Measurements from ENCODE around the gene ZNF407.

Gene ZNF407

GRCh38 chr18:74926051-74926450, 328.4 kb downstream of the ZNF407 start:
- no peaks in the 10 kb centered on the region for H3K27me3 ChIP-seq
- no peaks in the 10 kb centered on the region for H3K9me3 ChIP-seq (replicated peaks in 1 of 11)
- no peak overlapping the region for H3K4me3 ChIP-seq
- peaks cover 6 to 85% (median 15%) of the 10 kb centered on the region in 11 experiments; a peak in 19 of 22 replicates for H3K36me3 ChIP-seq
- TF ChIP-seq Cebpa-rat (IDR thresholded peaks at IDR 0.05): no peak
- H3K9ac ChIP-seq: no peak overlapping the region
- H3K4me2 ChIP-seq: no peak overlapping the region
- H4K20me1 ChIP-seq: no peaks in the 10 kb centered on the region
- H3K4me1 ChIP-seq: no peaks in the 10 kb centered on the region
- no peak overlapping the region for H3K27ac ChIP-seq

GRCh38 chr18:74928194-74928968, 330.7 kb downstream of the ZNF407 start:
- Histone ChIP-seq H3K27me3 (no peaks in the 10 kb centered on the region), H3K9ac (no peak overlapping the region), H3K27ac (no peak overlapping the region), H4K20me1 (no peaks in the 10 kb centered on the region), H3K9me3 (replicated peaks in 1 of 11) (no peaks in the 10 kb centered on the region), H3K4me2 (no peak overlapping the region), H3K4me1 (no peaks in the 10 kb centered on the region), H3K36me3 (peaks cover 0 to 85% (median 16%) of the 10 kb centered on the region in 11 experiments; a peak in 12 of 22 replicates), H3K4me3 (no peak overlapping the region)
- no peak for TF ChIP-seq Cebpa-rat (IDR thresholded peaks at IDR 0.05)

GRCh38 chr18:74929110-74929509, 331.4 kb downstream of the ZNF407 start:
- H3K27ac ChIP-seq: no peak overlapping the region
- TF ChIP-seq Cebpa-rat (IDR thresholded peaks at IDR 0.05): no peak
- no peak overlapping the region for H3K4me3 ChIP-seq

GRCh38 chr18:74930616-74931015, 332.9 kb downstream of the ZNF407 start:
- H3K4me2 ChIP-seq: no peak overlapping the region
- no peaks in the 10 kb centered on the region for H3K4me1 ChIP-seq
- peaks cover 0 to 80% (median 16%) of the 10 kb centered on the region in 11 experiments; a peak in 13 of 22 replicates for H3K36me3 ChIP-seq
- no peak overlapping the region for H3K4me3 ChIP-seq
- no peaks in the 10 kb centered on the region for H3K9me3 ChIP-seq (replicated peaks in 1 of 11)
- no peak for TF ChIP-seq Cebpa-rat (IDR thresholded peaks at IDR 0.05)
- no peaks in the 10 kb centered on the region for H3K27me3 ChIP-seq
- no peaks in the 10 kb centered on the region for H4K20me1 ChIP-seq
- H3K9ac ChIP-seq: no peak overlapping the region
- no peak overlapping the region for H3K27ac ChIP-seq

More at GRCh38 chr18:74929110-74929509, 331.4 kb downstream of the ZNF407 start:
- H3K36me3 ChIP-seq: peaks cover 0 to 88% (median 16%) of the 10 kb centered on the region in 11 experiments; a peak in 12 of 22 replicates
- H3K4me2 ChIP-seq: no peak overlapping the region
- no peaks in the 10 kb centered on the region for H3K4me1 ChIP-seq
- no peak overlapping the region for H3K9ac ChIP-seq
- no peaks in the 10 kb centered on the region for H4K20me1 ChIP-seq
- H3K27me3 ChIP-seq: no peaks in the 10 kb centered on the region
- no peaks in the 10 kb centered on the region for H3K9me3 ChIP-seq (replicated peaks in 1 of 11)

- Histone ChIP-seq H3K9ac (no peak overlapping the region), H4K20me1 (no peaks in the 10 kb centered on the region), H3K27ac (no peak overlapping the region), H3K36me3 (peaks cover 0 to 64% (median 16%) of the 10 kb centered on the region in 11 experiments; a peak in 13 of 22 replicates), H3K27me3 (no peaks in the 10 kb centered on the region), H3K4me3 (no peak overlapping the region), H3K4me1 (no peaks in the 10 kb centered on the region), H3K4me2 (no peak overlapping the region), H3K9me3 (replicated peaks in 1 of 11) (no peaks in the 10 kb centered on the region)
- no peak for TF ChIP-seq Cebpa-rat (IDR thresholded peaks at IDR 0.05)
These were observed 336.3 kb downstream of the ZNF407 start for GRCh38 chr18:74933930-74934329.

GRCh38 chr18:74935434-74935833, 337.8 kb downstream of the ZNF407 start:
- no peak overlapping the region for H3K4me2 ChIP-seq
- H3K27me3 ChIP-seq: no peaks in the 10 kb centered on the region
- H3K9ac ChIP-seq: no peak overlapping the region
- H3K4me1 ChIP-seq: no peaks in the 10 kb centered on the region
- no peak for TF ChIP-seq Cebpa-rat (IDR thresholded peaks at IDR 0.05)
- peaks cover 0 to 55% (median 15%) of the 10 kb centered on the region in 11 experiments; a peak in 13 of 22 replicates for H3K36me3 ChIP-seq
- no peak overlapping the region for H3K27ac ChIP-seq
- no peak overlapping the region for H3K4me3 ChIP-seq
- H3K9me3 ChIP-seq (replicated peaks in 1 of 11): 0 out of 22 replicates have a peak, but pooled peaks cover 0 to 4% (median 0%) of the 10 kb centered on the region in 11 experiments
- no peaks in the 10 kb centered on the region for H4K20me1 ChIP-seq

- TF ChIP-seq Cebpa-rat (IDR thresholded peaks at IDR 0.05): no peak
- Histone ChIP-seq H3K4me3 (no peak overlapping the region), H3K36me3 (peaks cover 0 to 55% (median 11%) of the 10 kb centered on the region in 11 experiments; a peak in 13 of 22 replicates), H3K27ac (no peak overlapping the region), H3K4me2 (no peak overlapping the region), H3K4me1 (no peaks in the 10 kb centered on the region; a peak in 1 of 20 replicates), H3K27me3 (no peaks in the 10 kb centered on the region), H3K9me3 (replicated peaks in 1 of 11) (0 out of 22 replicates have a peak, but pooled peaks cover 0 to 4% (median 0%) of the 10 kb centered on the region in 11 experiments), H4K20me1 (no peaks in the 10 kb centered on the region), H3K9ac (no peak overlapping the region)
These were observed 338.7 kb downstream of the ZNF407 start for GRCh38 chr18:74936343-74936742.

GRCh38 chr18:74937291-74937690, 339.6 kb downstream of the ZNF407 start:
- no peak overlapping the region for H3K4me2 ChIP-seq
- H3K27me3 ChIP-seq: no peaks in the 10 kb centered on the region
- no peak overlapping the region for H3K4me3 ChIP-seq
- H3K36me3 ChIP-seq: peaks cover 0 to 50% (median 9%) of the 10 kb centered on the region in 11 experiments; a peak in 13 of 22 replicates
- H3K4me1 ChIP-seq: peaks cover 5 to 9% (median 7%) of the 10 kb centered on the region in 10 experiments
- no peak overlapping the region for H3K27ac ChIP-seq
- H3K9me3 ChIP-seq (replicated peaks in 1 of 11): 0 out of 22 replicates have a peak, but pooled peaks cover 0 to 4% (median 0%) of the 10 kb centered on the region in 11 experiments
- no peak overlapping the region for H3K9ac ChIP-seq
- no peak for TF ChIP-seq Cebpa-rat (IDR thresholded peaks at IDR 0.05)
- no peaks in the 10 kb centered on the region for H4K20me1 ChIP-seq

- H3K9ac ChIP-seq: no peak overlapping the region
- H3K4me3 ChIP-seq: no peak overlapping the region
- H3K4me1 ChIP-seq: peaks cover 10 to 19% (median 18%) of the 10 kb centered on the region in 10 experiments
- no peak for TF ChIP-seq Cebpa-rat (IDR thresholded peaks at IDR 0.05)
- H3K36me3 ChIP-seq: peaks cover 0 to 31% (median 0%) of the 10 kb centered on the region in 11 experiments; a peak in 5 of 22 replicates
- no peak overlapping the region for H3K4me2 ChIP-seq
- 0 out of 22 replicates have a peak, but pooled peaks cover 0 to 4% (median 0%) of the 10 kb centered on the region in 11 experiments for H3K9me3 ChIP-seq (replicated peaks in 1 of 11)
- H3K27me3 ChIP-seq: no peaks in the 10 kb centered on the region
- no peaks in the 10 kb centered on the region for H4K20me1 ChIP-seq
- no peak overlapping the region for H3K27ac ChIP-seq
These were observed 343.2 kb downstream of the ZNF407 start for GRCh38 chr18:74940856-74941255.

Measured in BLaER1 treated with 17β-estradiol and CSF1 and Interleukin-3, amounts not matched to agents 10 nM and 100 nM (cell line).